CD1c-positive myeloid dendritic cell (primary cell): ENCODE results near the gene SORCS2.
"Not testable (repeated sequence)": the region's sequence is repeated elsewhere in the genome, so short reads cannot be mapped to it uniquely, and the experiment has no call there.

ENCODE experiments used
- DNase-seq: peaks from one replicate; pipeline ENCODE4 v3.0.0-alpha.2; 2016; ENCODE audit errors: extremely low spot score

The SORCS2 gene

DNA sequence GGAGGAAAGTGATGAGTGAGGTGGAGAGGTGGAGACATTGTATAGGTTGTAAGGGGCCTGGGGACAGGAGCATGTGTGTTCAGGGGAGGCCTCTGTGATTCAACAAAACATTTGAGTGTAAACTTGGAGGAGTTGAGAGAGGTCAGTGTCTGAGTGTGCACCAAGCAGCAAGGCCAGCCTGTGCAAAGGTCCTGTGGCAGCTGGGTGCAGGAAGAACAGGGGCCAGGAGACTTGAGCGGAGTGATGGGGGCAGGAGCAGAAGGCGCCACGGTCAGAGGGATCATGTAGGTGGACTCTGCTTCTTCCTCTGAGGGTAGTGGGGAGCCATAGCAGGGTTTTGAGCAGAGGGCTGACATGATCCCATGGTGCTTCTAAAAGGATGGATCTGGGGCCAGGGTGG lies 252.0 kb downstream of the SORCS2 start:
- DNase-seq: no peak

DNA sequence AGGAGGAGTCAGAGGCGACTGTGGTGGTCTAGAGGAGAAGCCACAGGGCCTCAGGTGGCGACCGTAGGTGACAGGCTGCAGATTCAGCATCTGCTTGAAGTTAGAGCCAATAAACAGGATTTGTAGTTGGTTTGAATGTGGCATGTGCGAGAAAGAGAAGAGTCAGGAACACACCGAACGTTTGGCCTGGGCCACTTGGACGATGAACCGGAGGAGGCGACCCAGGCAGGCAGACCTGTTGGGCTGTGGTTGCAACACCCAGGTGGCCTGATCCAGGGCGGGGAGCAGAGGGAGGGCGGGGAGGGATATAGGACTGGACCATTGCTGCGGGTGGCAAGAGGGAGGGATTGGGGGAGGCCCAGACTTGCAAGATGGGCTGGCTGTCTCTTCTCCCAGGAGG lies 252.4 kb downstream of the SORCS2 start:
- no peak for DNase-seq

DNA sequence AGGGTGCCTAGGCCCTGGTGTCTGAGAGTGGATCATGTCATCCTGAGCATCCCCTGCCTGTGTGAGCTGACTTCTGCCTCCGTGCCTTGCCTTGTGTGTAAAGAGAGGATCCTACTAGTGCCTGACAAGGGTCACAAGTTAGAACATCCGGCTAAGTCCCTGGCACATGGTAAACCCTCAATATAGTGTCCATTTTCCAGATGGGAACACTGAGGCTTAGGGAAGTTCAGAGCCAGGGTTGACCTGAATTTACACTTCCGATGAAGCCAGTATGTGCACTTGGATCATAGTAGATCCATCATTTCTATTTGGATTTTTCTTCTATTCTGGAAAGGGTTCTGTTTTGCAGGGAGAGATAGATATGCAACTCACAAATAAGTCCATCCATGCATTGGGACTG lies 254.9 kb downstream of the SORCS2 start:
- no peak for DNase-seq

DNA sequence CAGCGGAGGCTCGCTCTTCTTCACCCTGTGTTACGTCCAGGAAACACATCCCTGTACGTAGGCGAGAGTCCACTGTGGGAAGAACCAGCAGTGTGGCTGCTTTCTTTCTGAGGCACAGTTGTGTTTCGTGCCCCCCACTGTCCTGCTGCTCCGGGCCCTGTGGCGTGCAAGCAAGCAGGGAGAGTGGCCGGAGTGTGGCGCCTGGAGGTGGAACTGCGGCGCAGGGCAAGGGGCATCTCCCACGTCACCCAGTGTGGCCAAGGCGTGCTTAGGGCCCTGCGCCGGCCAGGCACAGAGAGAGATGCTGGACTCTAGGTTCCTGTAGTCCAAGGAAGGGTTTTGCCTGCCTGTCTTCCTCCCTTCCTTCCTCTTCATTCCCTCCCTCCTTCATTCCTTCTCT lies 255.7 kb downstream of the SORCS2 start:
- no peak for DNase-seq

DNA sequence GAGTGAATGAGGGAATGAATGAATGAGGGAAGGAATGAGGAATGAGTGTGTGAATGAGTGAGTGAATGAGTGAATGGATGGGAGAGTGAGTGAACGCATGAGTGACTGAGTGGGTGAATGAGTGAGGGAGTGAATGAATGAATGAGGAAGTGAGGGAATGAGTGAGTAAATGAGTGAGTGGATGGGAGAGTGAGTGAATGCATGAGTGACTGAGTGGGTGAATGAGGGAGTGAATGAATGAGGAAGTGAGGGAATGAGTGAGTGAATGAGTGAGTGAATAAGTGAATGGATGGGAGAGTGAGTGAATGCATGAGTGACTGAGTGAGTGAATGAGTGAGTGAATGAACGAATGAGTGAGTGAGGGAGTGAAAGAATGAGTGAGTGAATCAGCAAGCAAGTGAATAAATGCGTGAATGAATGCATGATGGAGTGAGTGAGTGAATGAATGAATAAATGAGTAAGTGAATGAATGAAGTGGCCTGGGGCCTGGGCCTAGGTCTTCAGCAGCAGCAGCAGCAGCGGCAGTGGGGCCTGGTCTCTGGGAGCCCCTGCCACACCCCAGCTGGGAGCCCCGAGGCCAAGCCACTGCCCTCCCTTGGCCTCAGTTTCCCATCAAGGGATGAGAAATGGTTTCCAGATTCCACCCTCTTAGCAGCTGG lies 258.6 kb downstream of the SORCS2 start:
- no peak for DNase-seq

DNA sequence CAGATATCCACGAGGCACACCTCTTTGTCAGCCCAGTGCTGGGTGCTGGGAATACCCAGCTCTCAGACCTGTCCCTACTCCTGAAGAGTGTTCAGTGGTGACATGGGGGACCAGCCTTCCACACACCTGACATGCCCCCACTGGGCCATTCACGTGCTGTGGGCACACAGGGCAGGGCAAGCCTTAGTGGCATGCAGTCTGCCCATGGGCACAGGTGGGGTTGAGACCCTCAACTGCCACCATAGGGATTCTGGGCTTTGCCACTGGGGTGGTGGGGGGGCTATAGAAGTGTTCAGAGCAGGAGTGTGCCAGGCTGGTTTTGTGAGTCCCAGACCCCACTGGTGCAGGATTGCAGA lies 259.1 kb downstream of the SORCS2 start:
- DNase-seq: no peak

DNA sequence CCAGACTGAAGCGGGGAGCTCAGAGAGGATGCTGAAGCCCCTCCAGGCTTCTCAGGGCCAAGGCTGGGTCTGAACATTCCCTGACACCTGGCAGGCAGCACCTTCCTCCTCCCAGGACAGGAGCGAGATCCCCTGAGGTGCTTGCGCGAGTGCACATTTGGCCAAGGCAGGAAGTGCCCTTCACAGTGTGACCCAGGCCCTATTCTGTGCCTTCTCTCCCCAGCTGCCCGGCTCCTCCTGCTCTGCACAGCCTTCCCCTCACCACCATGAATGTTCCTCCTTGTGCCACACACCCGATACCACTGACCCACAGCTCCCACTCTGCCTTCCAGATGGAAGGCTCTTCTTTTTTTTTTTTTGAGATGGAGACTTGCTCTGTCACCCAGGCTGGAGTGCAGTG lies 259.5 kb downstream of the SORCS2 start:
- no peak for DNase-seq

DNA sequence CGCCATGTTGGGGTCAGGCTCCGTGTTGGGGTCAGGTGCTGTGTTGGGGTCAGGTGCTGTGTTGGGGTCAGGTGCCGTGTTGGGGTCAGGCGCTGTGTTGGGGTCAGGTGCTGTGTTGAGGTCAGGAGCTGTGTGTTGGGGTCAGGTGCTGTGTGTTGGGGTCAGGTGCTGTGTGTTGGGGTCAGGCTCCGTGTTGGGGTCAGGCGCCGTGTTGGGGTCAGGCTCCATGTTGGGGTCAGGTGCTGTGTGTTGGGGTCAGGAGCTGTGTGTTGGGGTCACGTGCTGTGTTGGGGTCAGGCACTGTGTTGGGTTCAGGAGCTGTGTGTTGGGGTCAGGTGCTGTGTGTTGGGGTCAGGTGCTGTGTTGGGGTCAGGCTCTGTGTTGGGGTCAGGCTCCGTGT lies 260.5 kb downstream of the SORCS2 start:
- not testable (repeated sequence) for DNase-seq

DNA sequence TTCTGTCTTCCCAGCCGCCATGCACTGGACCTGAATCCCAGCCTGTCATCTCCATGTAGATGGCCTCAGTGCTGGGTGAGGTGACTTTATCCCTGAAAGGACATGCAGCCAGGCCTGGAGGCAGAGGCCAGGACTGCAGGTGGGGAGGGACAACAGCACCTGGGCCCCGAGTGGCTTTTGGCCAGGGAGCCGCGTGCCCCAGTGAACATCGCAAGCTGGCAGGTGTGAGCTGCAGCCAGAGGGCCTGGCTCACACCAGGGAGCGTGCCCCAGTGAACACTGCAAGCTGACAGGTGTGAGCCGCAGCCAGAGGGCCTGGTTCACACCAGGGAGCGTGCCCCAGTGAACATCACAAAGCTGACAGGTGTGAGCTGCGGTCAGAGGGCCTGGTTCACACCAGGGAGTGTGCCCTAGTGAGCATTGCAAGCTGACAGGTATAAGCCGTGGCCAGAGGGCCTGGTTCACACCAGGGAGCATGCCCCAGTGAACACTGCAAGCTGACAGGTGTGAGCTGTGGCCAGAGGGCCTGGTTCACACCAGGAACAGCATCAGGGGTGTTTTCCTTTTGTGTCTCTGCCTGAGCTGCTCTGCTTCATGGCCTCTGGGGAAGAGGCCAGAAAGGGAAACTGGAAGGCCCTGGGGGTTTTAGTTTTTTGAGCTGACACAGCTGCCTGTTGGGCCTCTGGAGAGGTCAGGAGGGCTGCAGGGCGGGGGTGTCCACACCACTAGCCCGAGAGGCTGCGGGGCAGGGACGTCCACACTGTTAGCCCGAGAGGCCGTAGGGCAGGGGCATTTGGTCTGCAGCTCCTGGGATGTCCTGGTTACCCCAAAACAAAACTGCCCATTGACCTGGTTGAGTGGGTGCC lies 265.1 kb downstream of the SORCS2 start:
- DNase-seq: no peak

DNA sequence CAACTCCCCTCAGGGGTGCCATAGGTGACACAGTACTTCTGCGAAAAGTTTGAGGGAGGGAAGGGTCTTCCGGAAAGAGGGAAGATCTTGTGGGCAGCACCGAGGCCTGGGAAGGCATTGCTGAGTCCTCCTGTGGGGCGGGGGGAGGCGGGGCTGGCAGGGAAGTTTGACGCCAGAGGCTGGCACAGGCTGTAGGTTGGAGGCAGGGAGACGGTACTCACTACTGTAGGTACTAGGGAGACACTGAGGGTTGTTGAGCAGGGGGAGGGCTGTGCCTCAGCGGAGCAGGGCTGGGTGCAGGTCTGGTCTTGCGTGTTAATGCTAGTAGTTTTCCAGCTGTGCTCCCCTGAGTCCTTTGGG lies 265.7 kb downstream of the SORCS2 start:
- DNase-seq: no peak

DNA sequence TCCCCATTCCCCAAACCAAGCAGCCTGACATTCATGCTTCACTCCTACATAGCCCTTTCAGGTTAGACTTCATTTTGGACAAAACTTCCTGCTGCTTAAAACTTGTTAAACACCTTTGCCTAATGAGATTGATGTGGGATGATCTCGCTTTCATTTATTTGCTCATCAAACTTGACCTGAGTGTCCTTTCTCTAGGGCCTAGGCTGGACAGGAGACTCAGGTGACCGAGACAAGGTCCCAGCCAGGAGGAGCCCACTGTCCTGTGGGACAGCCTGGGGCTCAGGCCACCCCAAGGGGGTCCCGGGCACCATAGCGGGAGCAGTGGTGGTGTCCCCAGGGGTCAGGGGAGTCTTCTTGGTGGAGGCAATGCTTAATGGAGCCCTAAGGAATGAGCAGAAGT lies 266.1 kb downstream of the SORCS2 start:
- no peak for DNase-seq

DNA sequence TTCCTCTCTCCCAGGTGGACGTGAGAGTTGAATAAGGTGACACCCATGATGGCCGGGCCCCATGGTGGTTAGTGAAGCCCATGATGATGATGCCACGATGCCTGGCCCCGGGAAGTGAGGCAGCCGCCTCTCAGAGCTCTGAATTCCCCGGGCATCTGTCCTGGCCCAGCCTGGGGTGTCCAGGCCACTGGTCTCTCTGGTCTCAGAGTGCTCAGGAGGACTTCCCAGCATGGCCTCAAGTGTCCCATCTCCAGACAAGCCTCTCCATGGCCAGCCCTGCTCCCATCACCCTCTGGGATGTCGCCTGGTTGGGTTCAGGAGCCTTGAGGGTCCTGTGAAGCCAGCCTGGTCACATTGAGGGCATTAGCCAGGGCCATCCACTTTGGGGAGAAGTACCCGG lies 267.1 kb downstream of the SORCS2 start:
- DNase-seq: no peak

DNA sequence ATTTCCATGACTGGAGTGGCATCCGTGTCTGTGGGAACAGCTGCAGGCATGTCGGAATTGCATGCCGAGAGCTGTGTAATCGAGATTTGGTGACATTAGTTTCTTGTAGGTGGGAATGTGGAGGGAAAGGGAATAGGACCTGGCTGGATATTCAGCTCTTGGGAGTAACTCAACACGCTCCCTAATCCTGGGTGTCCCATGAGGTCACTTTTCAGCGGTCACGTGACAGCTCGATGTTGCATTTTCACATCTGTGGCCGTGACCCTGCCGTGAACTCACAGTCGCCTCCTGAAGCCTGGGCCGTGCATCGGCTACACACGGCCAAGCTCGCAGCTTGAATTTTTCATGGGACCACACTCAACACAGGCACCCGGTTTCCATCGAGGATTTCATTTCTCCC lies 268.2 kb downstream of the SORCS2 start:
- DNase-seq: no peak

DNA sequence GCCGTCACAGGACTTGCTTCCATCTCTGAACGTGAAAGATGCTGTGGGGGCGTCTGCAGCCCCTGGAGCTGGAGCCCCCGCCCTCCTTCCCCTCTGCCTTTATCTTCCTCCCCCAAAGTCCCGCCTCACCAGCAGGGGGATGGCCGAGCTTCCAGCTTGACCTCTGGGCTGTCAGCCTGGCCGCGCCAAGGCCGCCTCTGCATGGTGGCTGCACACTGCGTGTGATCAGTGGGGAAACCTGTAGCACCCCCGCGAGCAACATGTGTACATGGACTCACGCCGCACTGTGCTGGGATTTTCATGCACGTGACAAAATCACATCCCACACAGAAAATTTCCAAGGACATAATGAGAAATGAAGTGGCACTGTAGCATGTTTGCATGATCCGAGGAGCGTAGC lies 268.9 kb downstream of the SORCS2 start:
- DNase-seq: no peak

DNA sequence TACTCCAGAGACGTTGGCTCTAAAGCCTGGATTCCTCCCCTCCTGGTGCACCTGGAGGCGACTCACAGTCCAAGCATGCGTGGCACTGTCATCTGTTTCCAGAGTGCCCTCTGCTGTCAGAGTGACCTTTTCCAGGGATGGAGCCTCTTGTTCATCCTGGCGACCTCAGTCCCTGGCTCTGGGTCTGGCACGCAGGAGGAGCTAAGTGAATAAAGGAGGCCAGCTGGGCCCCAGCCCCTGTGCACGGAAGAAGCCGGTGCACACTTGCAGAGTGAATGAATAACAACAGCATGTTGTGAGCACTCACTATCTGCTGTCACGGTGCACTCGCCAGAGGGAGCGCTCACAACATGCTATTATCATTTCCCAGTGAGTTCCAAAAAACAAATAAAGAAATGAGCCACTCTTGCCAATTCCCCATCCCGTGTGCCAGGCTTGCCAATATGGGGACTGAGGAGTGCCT lies 270.2 kb downstream of the SORCS2 start:
- DNase-seq: no peak

DNA sequence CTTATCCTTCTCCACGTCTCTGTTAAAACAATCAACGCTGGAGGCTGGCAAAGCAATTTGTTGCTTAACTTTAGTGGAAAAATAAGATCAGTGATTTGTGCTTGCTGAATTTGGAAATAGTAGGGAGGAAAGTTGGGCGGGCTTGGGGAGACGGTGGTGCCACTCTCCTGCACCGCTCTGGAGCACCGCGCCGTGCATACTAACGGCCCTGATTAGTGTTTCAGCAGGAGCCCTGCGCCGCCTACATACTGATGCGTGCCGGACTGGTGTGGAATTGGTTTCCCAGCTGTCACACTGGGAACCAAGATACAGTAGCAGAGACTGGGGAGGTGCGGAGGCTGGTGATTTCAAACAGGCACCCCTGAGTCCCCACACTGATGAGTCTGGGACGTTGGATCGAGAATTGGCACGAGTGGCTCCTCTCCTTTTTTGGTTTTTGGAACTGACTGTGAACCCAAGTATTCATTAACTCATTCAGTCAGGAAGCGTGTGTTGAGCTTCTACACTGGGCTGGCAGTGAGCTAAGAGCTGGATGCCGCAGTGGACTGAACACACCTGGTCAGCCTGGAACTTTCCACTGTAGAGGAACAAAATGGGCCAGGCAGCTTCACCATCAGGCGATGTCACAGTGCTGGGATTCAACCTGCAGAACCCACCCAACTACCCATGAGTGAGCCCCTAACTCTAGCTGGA lies 271.4 kb downstream of the SORCS2 start:
- DNase-seq: no peak

DNA sequence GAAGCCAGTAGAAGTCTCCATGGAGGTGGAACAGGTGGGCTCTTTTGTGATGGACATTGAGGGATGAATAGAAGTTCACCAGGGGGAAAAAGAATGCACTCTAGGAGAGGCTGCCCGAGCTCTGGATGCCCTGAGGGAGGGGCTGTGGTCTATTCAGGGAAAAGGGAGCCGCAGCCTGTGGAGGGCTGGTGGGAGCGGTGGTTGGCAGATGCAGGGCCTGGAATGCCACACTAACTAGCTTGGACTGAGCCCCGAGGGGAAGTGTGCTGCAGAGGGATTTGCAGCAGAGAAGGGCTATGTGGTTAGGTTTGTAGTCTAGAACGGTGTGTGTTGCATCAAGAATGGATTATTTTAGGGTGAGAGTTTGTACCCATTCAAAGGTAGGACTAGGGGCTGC lies 271.9 kb downstream of the SORCS2 start:
- no peak for DNase-seq

DNA sequence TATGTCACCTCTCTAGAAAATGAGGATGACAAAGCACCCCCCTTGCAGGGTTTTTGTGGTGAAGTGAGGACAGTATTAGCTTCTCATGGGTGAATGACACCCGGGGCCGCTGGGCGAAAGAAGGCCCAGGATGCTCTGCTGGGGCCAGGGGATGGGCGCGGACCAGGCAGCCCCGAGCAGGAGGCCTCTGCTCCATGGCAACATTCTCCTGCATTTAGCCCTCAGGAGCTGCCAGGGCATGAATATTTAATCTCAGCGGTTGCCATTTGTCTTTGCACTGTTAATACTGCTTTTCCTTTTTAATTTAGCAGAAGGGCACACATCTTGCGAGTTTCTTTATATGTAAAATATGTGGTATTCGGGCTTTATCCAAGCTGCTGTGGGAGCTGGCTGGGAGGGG lies 272.7 kb downstream of the SORCS2 start:
- no peak for DNase-seq

DNA sequence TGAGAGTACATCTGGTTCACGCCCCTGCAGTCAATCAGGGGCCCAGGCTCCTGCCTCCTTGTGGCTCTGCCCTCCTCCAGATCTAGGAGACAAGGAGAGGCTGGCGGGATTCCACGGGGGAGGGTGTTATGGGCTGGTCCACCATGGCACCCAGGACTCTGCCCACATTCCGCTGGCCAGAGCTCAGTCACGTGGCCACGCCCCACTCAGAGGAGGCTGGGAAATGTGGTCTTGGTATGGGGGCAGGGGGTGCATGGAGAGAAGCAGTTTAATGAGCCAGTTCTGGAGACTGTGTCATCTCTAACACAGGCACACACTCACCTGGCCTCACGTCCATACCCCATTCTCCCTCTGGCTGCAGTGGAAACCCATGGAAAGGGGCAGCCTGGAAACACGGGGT lies 273.9 kb downstream of the SORCS2 start:
- DNase-seq: no peak

DNA sequence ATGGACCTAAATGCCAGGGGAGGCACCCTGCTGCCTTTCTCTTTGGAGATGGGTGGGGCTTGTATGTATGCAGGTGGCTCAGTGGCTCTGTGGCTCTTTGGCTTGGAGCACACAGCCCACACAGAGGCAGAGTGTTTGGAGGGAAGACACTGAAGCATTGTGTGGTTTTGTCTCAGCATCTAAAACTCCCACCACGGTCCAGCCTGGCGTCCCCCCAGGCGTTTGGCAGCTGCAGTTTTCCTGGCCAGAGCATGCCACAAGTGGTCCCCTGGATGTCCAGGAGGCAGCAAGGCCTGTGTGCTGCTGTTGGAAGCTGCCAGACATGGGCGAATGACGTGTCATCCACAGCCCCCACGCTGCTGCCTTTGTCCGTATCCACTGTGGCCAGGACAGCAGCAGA lies 274.6 kb downstream of the SORCS2 start:
- DNase-seq: no peak

DNA sequence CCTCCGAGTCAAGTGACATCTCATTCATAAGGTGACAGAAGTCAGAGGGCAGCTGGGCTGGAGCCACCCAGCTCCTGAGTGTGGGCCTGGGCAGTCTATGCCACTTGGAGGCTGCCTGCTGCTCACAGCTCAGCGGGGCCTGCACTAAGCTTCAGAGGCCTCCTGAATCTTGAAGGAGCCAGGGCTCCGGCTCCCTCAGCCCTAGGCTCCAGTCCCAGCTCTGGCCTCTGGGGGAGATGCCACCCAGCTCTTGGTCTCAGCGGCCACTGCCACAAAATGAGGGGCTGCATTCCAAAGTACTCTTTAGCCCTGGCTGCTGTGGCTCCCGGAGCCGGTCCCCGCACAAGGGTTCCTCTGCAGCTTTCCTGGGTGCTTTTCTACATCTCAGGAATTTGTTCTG lies 275.1 kb downstream of the SORCS2 start:
- no peak for DNase-seq

DNA sequence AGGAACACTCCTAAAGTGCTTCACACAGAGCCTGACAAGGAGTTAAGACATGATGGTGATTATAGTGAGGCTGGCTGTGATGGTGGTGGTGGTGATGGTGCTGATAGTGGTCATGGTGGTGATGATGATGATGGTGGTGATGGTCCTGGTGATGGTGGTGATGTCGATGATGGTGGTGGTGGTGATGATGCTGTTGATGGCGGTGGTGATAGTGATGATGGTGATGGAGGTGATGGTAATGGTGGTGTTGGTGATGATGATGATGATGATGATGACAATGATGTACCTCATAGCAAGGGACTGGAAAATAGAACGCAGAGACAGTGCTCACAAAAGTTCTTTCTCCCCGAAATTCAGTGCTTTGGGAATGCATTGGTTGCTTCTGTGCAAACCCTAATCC lies 276.7 kb downstream of the SORCS2 start:
- DNase-seq: no peak

DNA sequence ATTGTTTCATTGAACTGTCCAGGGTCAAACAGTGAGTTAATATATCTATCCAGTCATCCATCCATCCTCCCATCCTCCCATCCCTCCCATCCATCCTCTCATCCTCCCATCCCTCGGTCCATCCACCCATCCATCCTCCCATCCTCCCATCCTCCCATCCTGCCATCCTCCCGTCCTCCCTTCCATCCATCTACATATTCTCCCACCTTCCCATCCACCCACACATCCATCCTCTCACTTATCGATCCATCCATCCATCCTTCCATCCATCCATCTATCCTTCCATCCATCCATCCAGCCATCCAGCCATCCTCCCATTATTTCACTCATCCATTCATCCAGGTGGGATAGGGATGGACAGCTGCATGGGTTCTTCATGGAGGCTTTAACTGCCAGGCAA lies 277.8 kb downstream of the SORCS2 start:
- no peak for DNase-seq
